Vagina (tissue), 2 donors: ENCODE measurements around the gene CCM2.

ENCODE experiments used
- CTCF ChIP-seq, 3 experiments: fragments of 450-650 bp in 2 of 3; fragments of 200-600 bp in 1 of 3; sonication (generic) in 1 of 3; IDR thresholded peaks; one replicate each; pipeline ENCODE4 v1.5.1; 2017 to 2019; ENCODE audit warnings: antibody characterized with exemption in 3 of 3, mild to moderate bottlenecking in 2 of 3, moderate library complexity in 2 of 3
- POLR2AphosphoS5 ChIP-seq, 2 donors: sonication (generic); formaldehyde crosslinking; IDR thresholded peaks; one replicate each; pipeline ENCODE4 v1.9.0; 2017; ENCODE audit warnings: antibody characterized with exemption in 2 of 2, mild to moderate bottlenecking in 2 of 2, low read depth in 1 of 2; ENCODE audit not compliant: insufficient read depth in 1 of 2

GRCh38 chr7:44967571-44968446, 32.2 kb upstream of the CCM2 start:
- no peak for TF ChIP-seq CTCF (IDR thresholded peaks at IDR 0.05)
- TF ChIP-seq POLR2AphosphoS5 (IDR thresholded peaks at IDR 0.05; ENCODE audit: insufficient read depth in 1 of 2, low read depth in 1 of 2), result no peak
